Measurements from ENCODE around the gene EHMT1. TPM values are rescaled to one million over a fixed set of nuclear protein-coding genes. Genes with fewer than 3 reads are reported as not detected.

Gene EHMT1
- total RNA-seq, 1 donor from 2014 or later: 64.5 TPM

DNA sequence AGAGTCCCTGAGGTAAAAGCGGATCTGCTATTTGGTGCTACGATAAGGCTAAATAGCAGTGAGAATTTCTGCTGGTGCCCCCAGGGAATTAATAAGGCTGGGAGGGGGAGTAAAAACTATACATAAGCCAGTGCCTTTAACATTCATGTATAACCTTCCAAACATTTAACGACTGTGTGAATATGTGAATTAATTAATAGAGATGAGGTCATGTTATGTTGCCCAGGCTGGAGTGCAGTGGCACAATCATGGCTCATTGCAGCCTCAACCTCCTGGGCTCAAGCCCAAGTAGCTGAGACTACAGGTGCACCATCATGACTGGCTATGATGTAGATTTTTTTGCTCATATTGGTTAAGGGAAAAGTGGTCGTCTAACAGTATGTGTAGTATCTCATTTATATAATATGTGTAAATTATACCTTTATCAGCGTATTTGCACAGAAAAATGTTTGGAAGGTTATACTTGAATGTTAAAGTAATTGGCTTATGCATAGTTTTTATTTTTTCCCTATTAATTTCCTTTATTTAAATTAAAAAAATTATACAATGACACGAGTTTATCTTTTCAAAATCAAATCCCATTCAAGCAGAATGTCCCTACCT, 64.6 kb downstream of the EHMT1 start:
- TF ChIP-seq, protein P1, sequence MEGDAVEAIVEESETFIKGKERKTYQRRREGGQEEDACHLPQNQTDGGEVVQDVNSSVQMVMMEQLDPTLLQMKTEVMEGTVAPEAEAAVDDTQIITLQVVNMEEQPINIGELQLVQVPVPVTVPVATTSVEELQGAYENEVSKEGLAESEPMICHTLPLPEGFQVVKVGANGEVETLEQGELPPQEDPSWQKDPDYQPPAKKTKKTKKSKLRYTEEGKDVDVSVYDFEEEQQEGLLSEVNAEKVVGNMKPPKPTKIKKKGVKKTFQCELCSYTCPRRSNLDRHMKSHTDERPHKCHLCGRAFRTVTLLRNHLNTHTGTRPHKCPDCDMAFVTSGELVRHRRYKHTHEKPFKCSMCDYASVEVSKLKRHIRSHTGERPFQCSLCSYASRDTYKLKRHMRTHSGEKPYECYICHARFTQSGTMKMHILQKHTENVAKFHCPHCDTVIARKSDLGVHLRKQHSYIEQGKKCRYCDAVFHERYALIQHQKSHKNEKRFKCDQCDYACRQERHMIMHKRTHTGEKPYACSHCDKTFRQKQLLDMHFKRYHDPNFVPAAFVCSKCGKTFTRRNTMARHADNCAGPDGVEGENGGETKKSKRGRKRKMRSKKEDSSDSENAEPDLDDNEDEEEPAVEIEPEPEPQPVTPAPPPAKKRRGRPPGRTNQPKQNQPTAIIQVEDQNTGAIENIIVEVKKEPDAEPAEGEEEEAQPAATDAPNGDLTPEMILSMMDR (IDR thresholded peaks at IDR 0.05; ENCODE audit: insufficient read depth, low read depth, low read length): no peak
- TF ChIP-seq EZH2 (IDR thresholded peaks at IDR 0.05; ENCODE audit: insufficient read depth, low read length): no peak
- no peak overlapping the region for H3K27ac ChIP-seq (ENCODE audit: low read depth, low read length)
- peaks cover 10% of the 10 kb centered on the region for H3K4me1 ChIP-seq (ENCODE audit: insufficient read depth, low read length)
- DNase-seq (ENCODE audit: low read depth) (no peak), FAIRE-seq (no peak)
- H3K79me2 ChIP-seq (ENCODE audit: insufficient read depth, low read length): peaks cover 95% of the 10 kb centered on the region
- Mint-ChIP-seq H3K4me3 (ENCODE audit: unreplicated experiment) (no peak overlapping the region), H3K27me3 (ENCODE audit: low read depth, unreplicated experiment) (no peaks in the 10 kb centered on the region), H3K27ac (ENCODE audit: unreplicated experiment) (no peak overlapping the region), H3K4me1 (ENCODE audit: low read depth, unreplicated experiment) (peaks cover 18% of the 10 kb centered on the region), H3K36me3 (ENCODE audit: low read depth, unreplicated experiment) (peaks cover 4% of the 10 kb centered on the region), H3K9me3 (ENCODE audit: unreplicated experiment) (no peaks in the 10 kb centered on the region)
- no peak overlapping the region for H3K4me2 ChIP-seq (ENCODE audit: low read length)
- H3K4me3 ChIP-seq (ENCODE audit: insufficient read depth, low read depth, low read length): no peak overlapping the region
- H3K9ac ChIP-seq (ENCODE audit: low read length): no peak overlapping the region
- H4K20me1 ChIP-seq (ENCODE audit: insufficient read depth, low read length): peaks cover 83% of the 10 kb centered on the region
- H2AFZ ChIP-seq (ENCODE audit: low read depth, low read length): no peak overlapping the region
- H3K36me3 ChIP-seq (ENCODE audit: insufficient read depth, low read length): no peaks in the 10 kb centered on the region
- H3K27me3 ChIP-seq (ENCODE audit: insufficient read depth, low read length): no peaks in the 10 kb centered on the region
- H3K9me3 ChIP-seq (ENCODE audit: insufficient read depth, low read depth, low read length): no peaks in the 10 kb centered on the region

DNA sequence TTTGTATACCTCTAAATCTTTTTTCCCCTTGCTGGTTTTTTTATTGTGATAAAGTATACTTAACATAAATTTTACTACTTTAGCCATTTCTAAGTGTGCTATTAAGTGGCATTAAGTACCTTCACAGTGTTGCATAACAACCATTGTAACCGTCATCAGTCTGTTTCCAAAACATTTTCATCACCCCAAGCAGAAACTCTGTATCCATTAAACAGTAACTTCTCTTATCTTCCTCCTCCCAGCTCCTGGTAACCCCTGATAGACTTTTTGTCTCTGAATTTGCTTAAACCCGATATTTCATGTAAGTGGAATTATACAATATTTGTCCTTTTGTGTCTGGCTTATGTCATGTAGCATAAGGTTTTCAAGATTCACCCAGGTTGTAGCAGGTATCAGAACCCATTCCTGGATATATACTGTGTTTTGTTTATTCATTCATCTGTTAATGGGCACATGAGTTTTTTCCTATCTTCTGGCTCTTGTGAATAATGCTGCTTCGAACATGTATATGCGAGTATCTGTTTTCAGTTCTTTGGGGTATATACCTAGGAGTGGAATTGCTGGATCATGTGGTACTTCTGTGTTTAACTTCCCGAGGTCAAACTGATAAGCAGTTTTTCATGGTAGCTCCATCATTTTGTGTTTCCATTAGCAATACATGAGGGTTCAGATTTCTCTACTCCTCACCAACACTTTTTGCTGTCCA, 66.4 kb downstream of the EHMT1 start:
- peaks cover 96% of the 10 kb centered on the region for H3K79me2 ChIP-seq (ENCODE audit: insufficient read depth, low read length)
- Mint-ChIP-seq H3K4me3 (ENCODE audit: unreplicated experiment) (no peak overlapping the region), H3K36me3 (ENCODE audit: low read depth, unreplicated experiment) (peaks cover 4% of the 10 kb centered on the region), H3K27ac (ENCODE audit: unreplicated experiment) (no peak overlapping the region), H3K27me3 (ENCODE audit: low read depth, unreplicated experiment) (no peaks in the 10 kb centered on the region), H3K9me3 (ENCODE audit: unreplicated experiment) (no peaks in the 10 kb centered on the region), H3K4me1 (ENCODE audit: low read depth, unreplicated experiment) (peaks cover 24% of the 10 kb centered on the region)
- no peak for FAIRE-seq
- no peaks in the 10 kb centered on the region for H3K9me3 ChIP-seq (ENCODE audit: insufficient read depth, low read depth, low read length)
- H2AFZ ChIP-seq (ENCODE audit: low read depth, low read length): no peak overlapping the region
- peak overlapping the region; percentile 7 for H3K4me2 ChIP-seq (ENCODE audit: low read length)
- H3K27me3 ChIP-seq (ENCODE audit: insufficient read depth, low read length): no peaks in the 10 kb centered on the region
- no peak overlapping the region for H3K9ac ChIP-seq (ENCODE audit: low read length)
- H3K27ac ChIP-seq (ENCODE audit: low read depth, low read length): no peak overlapping the region
- no peak for TF ChIP-seq EZH2 (IDR thresholded peaks at IDR 0.05; ENCODE audit: insufficient read depth, low read length)
- TF ChIP-seq, protein P1 (IDR thresholded peaks at IDR 0.05; ENCODE audit: insufficient read depth, low read depth, low read length): no peak
- peaks cover 6% of the 10 kb centered on the region for H3K4me1 ChIP-seq (ENCODE audit: insufficient read depth, low read length)
- no peak for DNase-seq (ENCODE audit: low read depth)
- peaks cover 85% of the 10 kb centered on the region for H4K20me1 ChIP-seq (ENCODE audit: insufficient read depth, low read length)
- H3K4me3 ChIP-seq (ENCODE audit: insufficient read depth, low read depth, low read length): no peak overlapping the region
- no peaks in the 10 kb centered on the region for H3K36me3 ChIP-seq (ENCODE audit: insufficient read depth, low read length)

All from astrocyte (in vitro differentiated cells and primary cell).